GM12872 (cell line): ENCODE measurements around the gene ELMO1.

ENCODE experiments used
- TF ChIP-seq, protein P1 (sequence below): IDR thresholded peaks from 3 replicates; pipeline ENCODE4 v1.5.1; 2011; ENCODE audit warnings: low read depth, mild to moderate bottlenecking, low read length, moderate library complexity; ENCODE audit not compliant: insufficient read depth

ELMO1 gene

DNA sequence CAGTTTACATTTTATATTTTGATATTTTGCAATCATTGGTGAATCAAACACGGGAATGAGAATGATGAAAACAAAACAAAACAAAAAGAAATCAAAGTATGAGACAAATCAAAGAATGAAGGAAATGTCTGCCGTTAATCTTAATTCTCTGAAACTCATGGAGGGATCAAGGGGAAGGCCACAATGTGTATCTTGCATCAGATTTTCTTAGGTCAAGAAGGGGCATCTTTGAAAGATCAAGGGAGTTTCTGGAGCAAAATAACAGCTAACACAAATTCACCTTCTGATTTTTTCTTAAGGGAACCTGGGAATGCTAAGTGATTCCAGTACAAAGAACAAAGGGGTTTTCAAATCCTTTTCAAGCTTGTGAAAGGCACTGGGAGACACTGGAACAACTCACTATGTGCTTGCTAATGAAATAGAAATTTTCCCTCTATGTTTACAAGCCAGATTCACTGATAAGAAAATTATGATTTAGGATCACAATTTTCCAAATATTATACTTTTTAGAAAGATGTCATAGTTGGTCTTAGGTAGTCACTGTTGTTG is 402.1 kb downstream of the ELMO1 start:
- TF ChIP-seq, protein P1, sequence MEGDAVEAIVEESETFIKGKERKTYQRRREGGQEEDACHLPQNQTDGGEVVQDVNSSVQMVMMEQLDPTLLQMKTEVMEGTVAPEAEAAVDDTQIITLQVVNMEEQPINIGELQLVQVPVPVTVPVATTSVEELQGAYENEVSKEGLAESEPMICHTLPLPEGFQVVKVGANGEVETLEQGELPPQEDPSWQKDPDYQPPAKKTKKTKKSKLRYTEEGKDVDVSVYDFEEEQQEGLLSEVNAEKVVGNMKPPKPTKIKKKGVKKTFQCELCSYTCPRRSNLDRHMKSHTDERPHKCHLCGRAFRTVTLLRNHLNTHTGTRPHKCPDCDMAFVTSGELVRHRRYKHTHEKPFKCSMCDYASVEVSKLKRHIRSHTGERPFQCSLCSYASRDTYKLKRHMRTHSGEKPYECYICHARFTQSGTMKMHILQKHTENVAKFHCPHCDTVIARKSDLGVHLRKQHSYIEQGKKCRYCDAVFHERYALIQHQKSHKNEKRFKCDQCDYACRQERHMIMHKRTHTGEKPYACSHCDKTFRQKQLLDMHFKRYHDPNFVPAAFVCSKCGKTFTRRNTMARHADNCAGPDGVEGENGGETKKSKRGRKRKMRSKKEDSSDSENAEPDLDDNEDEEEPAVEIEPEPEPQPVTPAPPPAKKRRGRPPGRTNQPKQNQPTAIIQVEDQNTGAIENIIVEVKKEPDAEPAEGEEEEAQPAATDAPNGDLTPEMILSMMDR: no peak

GRCh38 chr7:37045681-37046179 is 402.9 kb downstream of the ELMO1 start:
- TF ChIP-seq, protein P1: no peak

DNA sequence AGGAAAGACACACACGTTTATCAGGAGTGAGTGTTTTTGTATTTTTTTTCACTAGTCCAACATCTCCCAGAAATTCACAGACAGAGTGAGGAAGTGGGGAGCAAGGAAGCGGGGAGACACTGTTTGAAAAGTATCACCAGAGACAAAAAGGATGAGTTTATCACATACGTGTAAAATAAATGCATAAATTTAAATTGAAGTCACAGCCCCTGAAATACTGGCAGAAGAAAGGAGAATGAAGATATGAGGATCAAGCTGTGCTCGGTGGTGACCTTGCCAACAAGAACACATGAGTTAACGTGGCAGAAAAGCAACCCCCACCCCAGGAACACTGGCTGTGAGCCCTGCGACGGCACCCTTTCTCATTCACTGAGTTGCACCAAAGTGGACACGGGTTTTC is 407.2 kb downstream of the ELMO1 start:
- TF ChIP-seq, protein P1: no peak

DNA sequence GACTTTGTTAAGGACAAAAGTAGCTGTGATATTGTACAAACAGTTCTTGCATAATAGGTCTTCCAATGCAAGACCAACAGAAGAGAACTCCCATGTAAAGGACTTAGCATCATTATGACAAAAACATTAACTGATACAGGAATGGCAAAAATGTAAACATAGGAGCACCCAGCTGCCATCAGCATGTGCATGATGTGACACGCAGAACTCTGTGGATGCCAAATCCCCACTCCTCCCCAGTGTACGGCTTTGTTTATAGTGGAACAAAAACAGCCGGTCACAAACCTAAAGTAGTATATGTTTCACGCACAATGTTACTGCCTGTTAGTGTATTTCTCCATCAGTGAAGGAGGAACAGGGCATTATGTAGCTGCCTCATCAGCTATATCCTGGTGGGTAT is 408.3 kb downstream of the ELMO1 start:
- TF ChIP-seq, protein P1: no peak

DNA sequence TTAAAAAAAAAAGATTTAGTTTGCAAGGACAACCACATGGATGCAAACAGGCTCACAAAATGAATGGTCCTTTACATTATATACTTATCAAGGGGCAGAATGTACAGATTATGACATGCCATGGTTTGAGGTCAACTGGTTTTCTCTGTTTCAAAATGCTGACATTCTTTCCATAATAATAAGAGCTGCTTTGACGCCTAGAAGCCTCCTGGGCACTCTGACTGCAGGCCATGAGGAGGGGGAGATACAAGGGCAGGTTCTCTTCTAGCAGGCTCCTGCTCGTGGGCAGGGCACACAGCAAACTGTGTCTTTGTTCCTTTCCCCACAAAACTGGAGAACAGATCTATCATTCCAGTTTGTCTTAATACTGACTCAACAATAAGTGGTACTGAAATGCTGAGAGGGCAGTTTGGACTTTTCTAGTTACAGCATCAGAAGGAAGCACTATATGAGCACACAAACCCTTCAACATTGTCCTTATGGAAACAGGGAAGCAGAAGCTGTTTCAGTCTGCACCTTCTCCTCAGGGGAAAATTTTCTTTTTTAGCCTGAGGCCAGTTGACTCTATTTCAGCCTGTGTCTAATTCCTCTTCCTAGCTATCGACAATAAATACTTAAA is 409.4 kb downstream of the ELMO1 start:
- TF ChIP-seq, protein P1: no peak

DNA sequence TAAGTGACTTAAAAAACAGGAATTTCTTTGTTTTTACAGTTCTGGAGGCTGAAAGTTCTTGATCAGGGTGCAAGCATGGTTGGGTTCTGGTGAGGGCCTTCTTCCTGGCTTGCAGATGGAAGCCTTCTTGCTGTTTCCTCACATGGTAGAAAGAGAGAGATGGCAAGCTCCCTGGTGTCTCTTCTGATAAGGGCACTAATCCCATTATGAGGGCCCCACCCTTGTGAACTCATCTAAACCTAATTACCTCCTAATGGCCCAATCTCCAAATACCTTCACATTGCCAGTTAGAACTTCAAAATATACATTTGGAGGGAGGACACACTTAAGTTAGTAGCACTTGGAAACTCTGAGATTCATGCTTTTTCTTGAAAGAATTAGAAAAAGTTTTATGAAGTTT is 410.0 kb downstream of the ELMO1 start:
- TF ChIP-seq, protein P1: no peak

GRCh38 chr7:37037286-37037685 is 411.4 kb downstream of the ELMO1 start:
- TF ChIP-seq, protein P1: no peak

GRCh38 chr7:37035631-37036030 is 413.0 kb downstream of the ELMO1 start:
- TF ChIP-seq, protein P1: no peak
